H9 (cell line): ENCODE measurements around the gene OR56A3. TPM values are rescaled to one million over a fixed set of nuclear protein-coding genes. Genes with fewer than 3 reads are reported as not detected.

ENCODE experiments used
- DNase-seq: peaks from one replicate; pipeline ENCODE4 v3.0.0-alpha.2; 2017
- H2AFZ ChIP-seq: one replicate; pipeline ENCODE4 v1.6.1; 2013; ENCODE audit warnings: mild to moderate bottlenecking, low read length, control low read depth, moderate library complexity
- H2AK5ac ChIP-seq: 2 replicates; pipeline ENCODE4 v1.6.1; 2013; ENCODE audit warnings: low read length, control low read depth, mixed read lengths; ENCODE audit not compliant: insufficient read length
- H2BK120ac ChIP-seq: one replicate; pipeline ENCODE4 v1.6.1; 2013; ENCODE audit warnings: low read depth, mild to moderate bottlenecking, low read length, control low read depth, inconsistent platforms; ENCODE audit not compliant: poor library complexity, severe bottlenecking
- H2BK12ac ChIP-seq: 2 replicates; pipeline ENCODE4 v1.6.1; 2013; ENCODE audit warnings: low read length, control low read depth, mixed read lengths, low read depth; ENCODE audit not compliant: insufficient read length
- H2BK15ac ChIP-seq: 2 replicates; pipeline ENCODE4 v1.6.1; 2013; ENCODE audit warnings: low read depth, low read length, control low read depth
- H2BK20ac ChIP-seq: one replicate; pipeline ENCODE4 v1.6.1; 2013; ENCODE audit warnings: low read depth, mild to moderate bottlenecking, low read length, control low read depth, inconsistent platforms; ENCODE audit not compliant: poor library complexity, severe bottlenecking
- H2BK5ac ChIP-seq: 2 replicates; pipeline ENCODE4 v1.6.1; 2013; ENCODE audit warnings: low read length, control low read depth, mixed read lengths; ENCODE audit not compliant: insufficient read length
- H3K14ac ChIP-seq: 2 replicates; pipeline ENCODE4 v1.6.1; 2013; ENCODE audit warnings: low read length, control low read depth; ENCODE audit not compliant: insufficient read depth
- H3K18ac ChIP-seq: 2 replicates; pipeline ENCODE4 v1.6.1; 2013; ENCODE audit warnings: low read depth, mild to moderate bottlenecking, mixed read lengths, low read length, control low read depth; ENCODE audit not compliant: insufficient read length
- H3K23ac ChIP-seq: 2 replicates; pipeline ENCODE4 v1.6.1; 2013; ENCODE audit warnings: low read length, control low read depth, mixed read lengths, low read depth; ENCODE audit not compliant: insufficient read length
- H3K23me2 ChIP-seq: 2 replicates; pipeline ENCODE4 v1.6.1; 2013; ENCODE audit warnings: low read depth, mild to moderate bottlenecking, mixed read lengths, low read length, control low read depth; ENCODE audit not compliant: insufficient read length, poor library complexity, severe bottlenecking
- H3K27ac ChIP-seq: 2 replicates; pipeline ENCODE4 v1.5.1; 2013; ENCODE audit warnings: low read length, control low read depth, mixed read lengths, low read depth; ENCODE audit not compliant: insufficient read length
- H3K27me3 ChIP-seq: 2 replicates; pipeline ENCODE4 v1.6.1; 2013; ENCODE audit warnings: low read length, control low read depth, inconsistent platforms; ENCODE audit not compliant: insufficient read depth
- H3K4ac ChIP-seq: 2 replicates; pipeline ENCODE4 v1.6.1; 2013; ENCODE audit warnings: low read depth, mild to moderate bottlenecking, control low read depth, inconsistent platforms, low read length, moderate library complexity
- H3K4me1 ChIP-seq: 2 replicates; pipeline ENCODE4 v1.6.1; 2013; ENCODE audit warnings: low read length, control low read depth, inconsistent platforms; ENCODE audit not compliant: insufficient read depth
- H3K4me2 ChIP-seq: 2 replicates; pipeline ENCODE4 v1.6.1; 2013; ENCODE audit warnings: low read length, control low read depth, mixed read lengths; ENCODE audit not compliant: insufficient read length, insufficient read depth
- H3K56ac ChIP-seq: 2 replicates; pipeline ENCODE4 v1.6.1; 2013; ENCODE audit warnings: low read depth, mild to moderate bottlenecking, mixed read lengths, low read length, control low read depth; ENCODE audit not compliant: insufficient read length
- H3K79me1 ChIP-seq: 2 replicates; pipeline ENCODE4 v1.6.1; 2013; ENCODE audit warnings: low read depth, mild to moderate bottlenecking, moderate library complexity, low read length, control low read depth, inconsistent platforms; ENCODE audit not compliant: insufficient read depth, poor library complexity, severe bottlenecking
- H3K79me2 ChIP-seq: 2 replicates; pipeline ENCODE4 v1.6.1; 2013; ENCODE audit warnings: low read length, control low read depth, inconsistent platforms; ENCODE audit not compliant: insufficient read depth
- H3K9ac ChIP-seq: 2 replicates; pipeline ENCODE4 v1.6.1; 2013; ENCODE audit warnings: low read length, control low read depth, mixed read lengths; ENCODE audit not compliant: insufficient read length; ENCODE audit errors: extremely low read depth
- H3K9me3 ChIP-seq: one replicate; pipeline ENCODE4 v1.6.1; 2013; ENCODE audit warnings: low read depth, low read length, inconsistent platforms; ENCODE audit not compliant: control insufficient read depth
- H3T11ph ChIP-seq: one replicate; pipeline ENCODE4 v1.6.1; 2013; ENCODE audit warnings: mild to moderate bottlenecking, low read length, control low read depth, inconsistent platforms
- H4K20me1 ChIP-seq: one replicate; pipeline ENCODE4 v1.6.1; 2013; ENCODE audit not compliant: control insufficient read depth, insufficient read length, insufficient read depth
- H4K5ac ChIP-seq: 2 replicates; pipeline ENCODE4 v1.6.1; 2013; ENCODE audit warnings: low read depth, mild to moderate bottlenecking, mixed read lengths, low read length, control low read depth; ENCODE audit not compliant: insufficient read length
- H4K8ac ChIP-seq: replicated peaks from 2 replicates; pipeline ENCODE4 v1.6.1; 2013; ENCODE audit warnings: low read length, control low read depth, mixed read lengths, low read depth; ENCODE audit not compliant: insufficient read length
- H4K91ac ChIP-seq: 2 replicates; pipeline ENCODE4 v1.6.1; 2013; ENCODE audit warnings: low read depth, mild to moderate bottlenecking, moderate library complexity, mixed read lengths, low read length, control low read depth; ENCODE audit not compliant: insufficient read length
- H3K27ac Mint-ChIP-seq, 3 experiments: 2 replicates in 2 of 3; 3 replicates in 1 of 3; pipeline ENCODE4 v1.8.0; 2020 to 2021; ENCODE audit warnings: mixed read lengths in 3 of 3, mild to moderate bottlenecking in 1 of 3, moderate library complexity in 1 of 3
- H3K27me3 Mint-ChIP-seq: 2 replicates; pipeline ENCODE4 v1.8.0; 2021; ENCODE audit warnings: low read depth, mild to moderate bottlenecking, moderate library complexity, mixed read lengths
- H3K36me3 Mint-ChIP-seq, 3 experiments: 2 replicates in 2 of 3; 3 replicates in 1 of 3; pipeline ENCODE4 v1.8.0; 2020 to 2021; ENCODE audit warnings: low read depth in 3 of 3, mixed read lengths in 3 of 3; ENCODE audit not compliant: insufficient read depth in 1 of 3
- H3K4me1 Mint-ChIP-seq, 2 experiments: 2 replicates each; pipeline ENCODE4 v1.8.0; 2020; ENCODE audit warnings: mixed read lengths in 2 of 2
- H3K4me3 Mint-ChIP-seq, 2 experiments: 2 replicates in 1 of 2; 3 replicates in 1 of 2; pipeline ENCODE4 v1.8.0; 2020 to 2021; ENCODE audit warnings: mild to moderate bottlenecking in 2 of 2, mixed read lengths in 2 of 2, moderate library complexity in 1 of 2
- H3K9me3 Mint-ChIP-seq, 2 experiments: 2 replicates in 1 of 2; 3 replicates in 1 of 2; pipeline ENCODE4 v1.8.0; 2020; ENCODE audit warnings: mild to moderate bottlenecking in 2 of 2, mixed read lengths in 2 of 2, moderate library complexity in 1 of 2
- CTCF ChIP-seq: fragments of 200-600 bp; sonication (generic); conservative IDR thresholded peaks from 3 replicates; pipeline ENCODE4 v1.8.0; 2021; ENCODE audit warnings: antibody characterized with exemption, mild to moderate bottlenecking
- WGBS: extraction: QIAGEN DNeasy Blood & Tissue Kit; methylation state at CpG from one replicate; pipeline ENCODE4 v1.1.7; 2013; ENCODE audit warnings: missing lambda C conversion rate, low lambda C conversion rate, mixed read lengths; ENCODE audit not compliant: insufficient read length; ENCODE audit errors: extremely low coverage; 5-methylcytosine and 5-hydroxymethylcytosine counted together
- total RNA-seq: library from RNA; stranded (reverse); gene quantifications from 2 replicates; pipeline ENCODE4 v1.2.1, GENCODE V29; 2021

Gene OR56A3
- total RNA-seq, 1 experiment from 2014 or later: not detected

- no CpG with 5 or more reads among the region's 8 CpGs for WGBS
- Histone ChIP-seq H3K56ac (no peak overlapping the region), H2BK15ac (no peak overlapping the region), H3K4ac (no peak overlapping the region), H3K27me3 (no peaks in the 10 kb centered on the region), H3K27ac (no peak overlapping the region), H3K9me3 (no peaks in the 10 kb centered on the region), H3K18ac (no peak overlapping the region), H3K9ac (no peak overlapping the region), H3K23ac (no peak overlapping the region), H2AFZ (no peak overlapping the region), H3T11ph (no peak overlapping the region), H2BK12ac (no peak overlapping the region), H4K8ac (no peak overlapping the region), H3K4me2 (no peak overlapping the region), H4K20me1 (no peaks in the 10 kb centered on the region), H2BK5ac (no peak overlapping the region), H3K23me2 (peaks cover 2% of the 10 kb centered on the region), H2BK20ac (no peak overlapping the region), H2BK120ac (no peak overlapping the region), H4K5ac (no peak overlapping the region), H4K91ac (no peak overlapping the region), H3K4me1 (no peaks in the 10 kb centered on the region), H3K79me1 (no peaks in the 10 kb centered on the region), H2AK5ac (no peak overlapping the region), H3K79me2 (no peaks in the 10 kb centered on the region), H3K14ac (no peak overlapping the region)
- H3K4me1 Mint-ChIP-seq: no peaks in the 10 kb centered on the region
- H3K27me3 Mint-ChIP-seq: peaks cover 1% of the 10 kb centered on the region
- peaks cover 16 to 42% (median 23%) of the 10 kb centered on the region in 3 experiments for H3K36me3 Mint-ChIP-seq
- no peak for DNase-seq
- peaks cover 38 to 46% of the 10 kb centered on the region in 2 experiments for H3K9me3 Mint-ChIP-seq
- no peak overlapping the region for H3K4me3 Mint-ChIP-seq
- TF ChIP-seq CTCF: no peak
- H3K27ac Mint-ChIP-seq: no peak overlapping the region
Measured at GRCh38 chr11:5931061-5931460, 11.0 kb upstream of the OR56A3 start.
